GM18526 (cell line): Measurements from ENCODE around the gene ATG9A.

ENCODE experiments used
- POLR2A ChIP-seq: IDR thresholded peaks from 3 replicates; pipeline ENCODE4 v1.6.1; 2011; ENCODE audit not compliant: insufficient read length; ENCODE audit errors: extremely low read depth

Gene ATG9A

DNA sequence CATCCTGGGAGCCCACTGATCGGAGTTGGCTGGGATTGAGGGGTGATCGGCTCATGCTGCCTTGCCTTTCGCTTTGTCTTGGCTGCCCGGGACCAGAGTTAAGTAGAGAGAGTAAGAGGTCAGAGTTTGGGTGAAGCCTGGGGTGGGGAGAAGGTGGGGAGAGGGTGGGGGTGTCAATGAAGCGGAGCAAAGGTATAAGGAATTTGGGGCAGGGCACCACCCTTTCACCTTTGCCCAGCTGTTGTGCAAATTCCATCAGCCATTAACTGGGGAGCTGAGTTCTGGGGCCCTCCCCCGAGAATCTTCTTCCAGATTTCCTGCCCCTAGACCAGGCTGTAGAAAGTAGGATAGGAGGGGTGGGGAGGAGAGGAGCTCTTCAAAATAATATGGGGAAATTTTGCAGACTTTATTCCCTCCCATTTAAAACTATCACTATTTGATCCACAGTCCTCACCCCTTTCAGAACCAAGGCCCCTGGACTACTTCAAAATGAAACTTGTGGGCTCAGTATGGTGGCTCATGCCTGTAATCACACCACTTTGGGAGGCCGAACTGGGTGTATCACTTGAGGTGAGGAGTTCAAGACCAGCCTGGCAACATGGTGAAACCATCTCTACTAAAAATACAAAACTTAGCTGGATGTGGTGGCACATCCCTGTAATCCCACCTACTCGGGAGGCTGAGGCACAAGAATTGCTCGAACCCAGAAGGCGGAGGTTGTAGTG, 59.3 kb downstream of the ATG9A start, which contains the start of gene SLC23A3:
Gene SLC23A3, minus strand, starts transcription at position 100 of the 725 bp plus-strand sequence. Its CDS starts 45 bp downstream, at position 55.
- no peak for TF ChIP-seq POLR2A
